B cell (primary cell): Measurements from ENCODE around the gene DSCAML1.

Experiments used
- CTCF ChIP-seq: fragments of 200-600 bp; IDR thresholded peaks from one replicate; pipeline ENCODE4 v1.8.0; 2022; ENCODE audit warnings: antibody characterized with exemption, mild to moderate bottlenecking
- EZH2 ChIP-seq: IDR thresholded peaks from 2 replicates; pipeline ENCODE4 v1.6.1; 2012; ENCODE audit warnings: borderline replicate concordance, low read depth, mild to moderate bottlenecking, moderate library complexity, low read length; ENCODE audit not compliant: insufficient read depth, poor library complexity, severe bottlenecking

GRCh38 chr11:117410861-117411710 is 385.9 kb downstream of the DSCAML1 start:
- TF ChIP-seq CTCF (no peak), EZH2 (no peak)
